ENCODE data around the gene DCLK2.

Gene DCLK2

GRCh38 chr4:150248181-150248580 is 169.9 kb downstream of the DCLK2 start:
- DNase-seq: no peak

DNA sequence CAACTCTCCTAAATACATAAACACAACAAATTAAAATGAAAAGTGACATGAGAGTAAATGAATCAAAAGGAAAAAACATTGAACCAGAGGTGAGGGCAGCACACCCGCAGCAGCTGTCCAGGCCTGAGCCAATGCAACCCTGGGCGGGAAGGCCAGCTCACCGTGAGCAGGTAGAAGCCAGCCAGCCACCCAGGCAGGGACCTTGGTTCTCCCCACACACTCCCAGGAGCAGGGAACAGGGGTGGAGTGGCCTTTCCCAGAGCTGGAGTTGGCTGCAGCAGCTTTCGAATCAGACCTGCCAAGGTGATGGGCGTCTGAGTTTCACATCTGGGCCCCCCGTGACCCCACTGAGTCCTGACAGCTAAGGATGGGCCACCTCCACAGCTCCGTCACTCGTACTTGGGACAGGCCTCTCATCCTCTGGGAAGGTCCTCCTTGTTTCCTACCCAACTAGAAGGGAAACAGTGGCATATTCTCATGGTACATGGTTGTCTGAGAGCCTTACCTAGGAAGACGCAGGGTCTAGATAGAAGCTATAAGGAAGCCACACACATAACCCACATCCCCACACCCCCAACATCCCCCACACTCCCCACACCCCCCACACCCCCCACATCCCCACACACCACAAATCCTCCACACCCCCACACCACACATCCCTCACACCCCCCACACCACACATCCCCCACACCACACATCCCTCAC is 172.2 kb downstream of the DCLK2 start:
- no peak for DNase-seq

- DNase-seq: no peak
Observed at GRCh38 chr4:150250998-150251651, 172.9 kb downstream of the DCLK2 start.

DNA sequence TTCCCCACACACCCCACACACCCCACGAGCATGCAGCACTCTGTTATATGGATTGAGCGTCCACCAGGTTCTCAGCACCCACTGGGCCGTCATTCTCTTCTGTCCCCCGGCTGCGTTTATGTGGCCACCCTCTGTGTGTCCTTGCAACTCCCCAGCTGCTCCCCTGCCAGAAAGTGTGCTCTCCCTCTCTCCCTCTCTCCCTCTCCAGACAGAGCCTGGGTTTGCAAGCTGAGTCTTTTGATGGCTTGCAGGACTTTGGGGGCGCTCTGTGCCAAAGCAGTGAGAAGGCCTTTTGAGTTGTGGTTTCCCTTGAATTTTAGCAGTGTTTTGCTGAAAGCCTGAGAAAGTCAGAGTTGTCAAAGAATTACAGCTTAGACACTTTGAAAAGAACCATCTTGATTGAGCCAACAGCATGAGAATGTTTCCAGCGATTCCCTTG is 173.5 kb downstream of the DCLK2 start:
- DNase-seq: no peak

DNA sequence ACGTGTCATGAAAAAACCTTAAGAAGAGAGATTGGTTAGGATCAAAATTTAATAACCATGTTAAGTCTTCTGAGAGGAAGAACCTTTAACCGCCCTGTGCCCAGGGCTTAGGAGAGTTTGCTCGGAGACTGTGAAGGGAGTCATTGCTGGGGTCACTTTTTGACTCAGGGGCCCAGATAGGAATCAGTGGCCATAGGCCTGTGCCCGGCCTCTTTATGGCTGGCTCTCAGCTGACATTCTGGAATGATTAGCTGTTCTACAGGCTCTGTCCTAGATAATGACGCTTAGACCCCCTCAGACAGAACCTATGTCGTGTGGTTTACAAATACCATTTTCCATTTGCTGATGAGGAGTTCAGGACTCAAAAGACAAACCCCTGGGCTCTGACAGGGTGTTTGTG is 174.1 kb downstream of the DCLK2 start:
- no peak for DNase-seq

- DNase-seq: no peak
Observed at GRCh38 chr4:150252741-150253140, 174.5 kb downstream of the DCLK2 start.

- DNase-seq: no peak
Observed at GRCh38 chr4:150253416-150253815, 175.2 kb downstream of the DCLK2 start.

- DNase-seq: no peak
Observed at GRCh38 chr4:150253965-150254630, 175.9 kb downstream of the DCLK2 start.

GRCh38 chr4:150255610-150256224 is 177.5 kb downstream of the DCLK2 start:
- no peak for DNase-seq

DNA sequence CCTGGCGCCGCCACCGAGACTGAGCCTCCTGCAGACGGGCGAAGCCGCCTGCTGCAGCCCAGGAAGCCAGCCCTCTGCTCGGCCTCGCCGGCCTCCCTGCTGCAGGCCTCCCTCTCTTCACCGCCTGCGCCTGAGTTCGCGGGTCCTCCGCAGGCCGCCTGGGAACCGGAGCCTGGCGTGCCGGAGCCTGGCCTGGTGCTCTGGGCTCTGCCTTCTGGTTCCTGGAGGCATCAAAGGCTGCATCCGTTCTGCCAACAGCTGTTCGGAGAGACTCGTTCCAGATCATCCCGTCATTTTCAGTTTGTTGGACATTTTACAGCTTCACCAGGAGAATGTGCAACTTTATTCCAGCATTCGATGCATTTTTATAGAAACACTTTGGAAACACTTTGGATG is 178.0 kb downstream of the DCLK2 start:
- DNase-seq: no peak

DNA sequence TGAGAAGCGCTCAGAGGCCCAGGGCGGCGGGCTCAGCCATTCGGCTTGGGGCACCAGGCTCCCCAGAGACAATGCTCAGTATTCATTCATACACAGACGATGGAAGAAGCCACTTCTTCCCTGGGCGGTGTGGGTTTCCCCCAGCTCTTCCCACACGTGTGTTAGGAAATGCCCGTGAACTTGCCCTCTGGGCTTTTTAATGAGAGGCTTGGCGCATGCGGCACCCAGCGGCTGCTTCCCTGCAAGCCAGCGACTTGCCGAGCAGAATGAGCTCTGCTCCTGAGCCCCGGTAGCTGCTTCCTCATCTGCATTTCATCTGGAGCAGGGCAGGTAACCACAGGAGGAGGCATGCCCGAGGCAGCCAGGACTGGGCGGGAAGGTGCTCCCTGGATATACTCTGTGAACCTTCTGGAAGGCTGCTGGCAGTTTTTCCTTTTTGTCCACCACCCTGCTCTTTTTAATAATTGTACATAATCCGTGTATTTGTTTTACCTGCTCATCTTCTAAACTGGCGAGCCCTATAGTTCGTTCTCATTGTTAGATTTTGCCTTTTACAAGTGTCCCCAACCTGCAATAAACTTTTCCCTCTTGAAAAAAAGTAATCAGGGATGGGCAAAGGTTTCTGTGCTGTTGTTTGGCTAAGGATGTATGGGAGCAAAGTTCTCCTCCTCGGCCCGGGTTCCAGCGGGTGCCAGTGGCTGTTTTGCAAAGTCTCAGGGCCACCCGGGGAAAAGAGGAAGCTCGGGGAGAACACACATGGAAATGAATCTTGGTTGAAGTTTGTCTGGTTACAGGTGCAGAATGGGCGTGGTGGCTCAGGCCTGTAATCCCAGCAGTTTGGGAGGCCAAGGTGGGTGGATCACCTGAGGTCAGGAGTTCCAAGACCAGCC is 178.8 kb downstream of the DCLK2 start:
- no peak for DNase-seq

- DNase-seq: no peak
Observed at GRCh38 chr4:150258569-150258968, 180.3 kb downstream of the DCLK2 start.

DNA sequence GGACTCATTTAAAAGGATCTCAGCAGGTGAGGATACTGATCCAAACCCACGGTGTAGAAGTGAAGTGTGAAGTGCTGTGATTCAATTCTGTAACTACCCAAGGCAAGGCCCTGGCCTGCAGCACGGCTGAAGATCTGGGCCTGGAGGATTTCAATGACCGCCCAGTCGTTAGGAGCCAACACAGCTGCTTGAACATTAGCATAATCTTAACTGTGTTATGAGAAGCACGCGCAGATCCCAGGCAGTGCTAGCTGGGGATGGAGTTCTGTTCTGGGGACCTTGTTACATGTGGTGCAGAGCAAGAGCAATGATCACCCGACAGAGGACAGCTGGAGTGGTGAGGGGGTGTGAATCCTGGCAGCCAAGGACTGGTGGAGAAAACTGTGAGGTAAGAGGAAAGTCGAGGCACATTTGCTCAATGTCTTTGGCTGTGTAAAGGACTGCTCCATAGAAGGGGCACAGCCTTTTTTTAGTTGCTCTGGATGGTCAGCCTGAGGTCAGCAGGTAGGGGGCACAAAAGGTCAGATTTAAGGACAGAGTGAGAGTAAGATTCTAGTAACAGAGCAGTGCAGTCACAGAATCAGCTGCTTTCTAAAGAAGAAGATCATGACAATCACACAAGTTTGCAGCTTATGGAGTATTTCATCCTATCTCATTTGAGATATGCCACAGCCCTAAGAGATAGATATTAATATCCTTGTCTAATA is 181.8 kb downstream of the DCLK2 start:
- no peak for DNase-seq

GRCh38 chr4:150261571-150261970 is 183.3 kb downstream of the DCLK2 start:
- DNase-seq: no peak

GRCh38 chr4:150262611-150263010 is 184.4 kb downstream of the DCLK2 start:
- DNase-seq: no peak

DNA sequence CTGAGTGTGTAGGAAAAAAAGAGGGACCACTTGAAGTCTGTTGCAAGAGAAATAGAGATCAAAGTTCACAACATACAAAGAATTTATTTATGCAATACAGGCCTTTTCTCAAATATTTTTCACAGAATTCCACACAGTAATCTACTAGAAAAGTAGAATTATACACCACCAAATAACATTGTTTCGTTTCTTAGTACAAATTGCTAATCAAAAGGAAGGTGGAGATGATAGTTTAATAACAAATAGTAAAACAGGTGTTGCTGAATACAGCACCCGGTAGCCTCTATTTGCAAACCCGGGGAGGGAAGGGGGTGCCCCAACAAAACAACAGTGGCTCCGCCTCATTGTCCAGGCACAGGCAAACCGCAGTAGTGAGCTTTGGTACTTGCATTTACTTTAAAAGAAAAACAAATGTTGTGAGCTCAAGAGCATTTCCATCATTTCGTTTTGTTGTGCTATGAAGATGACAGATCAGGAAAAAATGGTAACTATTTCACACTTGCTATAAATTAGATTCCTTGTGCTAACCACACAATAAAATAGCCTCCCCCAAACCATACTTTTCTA is 186.4 kb downstream of the DCLK2 start:
- DNase-seq: no peak

- DNase-seq: no peak
Observed at GRCh38 chr4:150265806-150266205, 187.6 kb downstream of the DCLK2 start.

- no peak for DNase-seq
Observed at GRCh38 chr4:150268444-150268843, 190.2 kb downstream of the DCLK2 start.

GRCh38 chr4:150278206-150278605 is 200.0 kb downstream of the DCLK2 start:
- no peak for DNase-seq

- no peak for DNase-seq
Observed at GRCh38 chr4:150280081-150280895, 202.0 kb downstream of the DCLK2 start.

DNA sequence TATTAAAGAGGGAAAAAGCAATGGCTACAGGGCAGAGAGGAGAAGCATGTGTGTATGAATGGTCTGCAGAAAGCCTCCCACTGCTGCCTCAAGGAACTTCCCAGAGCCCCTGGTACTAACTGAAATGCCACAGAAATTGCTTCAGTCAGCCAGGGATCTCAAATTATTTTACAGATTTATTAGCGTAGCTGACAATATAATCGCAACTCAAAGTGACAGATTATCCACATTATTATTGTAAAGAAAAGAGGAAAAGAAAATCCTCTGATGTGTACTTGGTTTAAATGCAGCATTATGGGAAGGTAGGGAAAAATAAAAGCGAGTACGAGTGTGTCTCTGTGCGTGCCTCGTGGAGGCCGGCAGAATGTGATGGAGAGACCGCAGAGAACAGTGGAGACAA is 202.7 kb downstream of the DCLK2 start:
- no peak for DNase-seq

Measured in NCI-H1436 treated with DMSO at 0.1 percent for 48 hours (cell line).